Esophagus muscularis mucosa (tissue), 4 donors: Measurements from ENCODE around the gene DNAI1.

ENCODE experiments used
- CTCF ChIP-seq, 3 experiments: fragments of 200-600 bp in 2 of 3; fragments of 450-650 bp in 1 of 3; sonication (generic) in 2 of 3; IDR thresholded peaks; one replicate each; pipeline ENCODE4 v1.5.1; 2017 to 2019; ENCODE audit warnings: antibody characterized with exemption in 3 of 3, mild to moderate bottlenecking in 2 of 3, moderate library complexity in 1 of 3
- EP300 ChIP-seq: sonication (generic); formaldehyde crosslinking; IDR thresholded peaks from one replicate; pipeline ENCODE4 v1.6.1; 2017; ENCODE audit warnings: antibody characterized with exemption
- POLR2AphosphoS5 ChIP-seq, 2 donors: sonication (generic); formaldehyde crosslinking; IDR thresholded peaks; one replicate each; pipeline ENCODE4 v1.6.1; 2017; ENCODE audit warnings: antibody characterized with exemption in 2 of 2

- no peak for TF ChIP-seq CTCF (IDR thresholded peaks at IDR 0.05)
- TF ChIP-seq POLR2AphosphoS5 (IDR thresholded peaks at IDR 0.05) = no peak
- TF ChIP-seq EP300 = no peak
Observed at GRCh38 chr9:34559624-34560455, 101.2 kb downstream of the DNAI1 start.
